ENCODE results near the gene OSTM1. TPM values are rescaled to one million over a fixed set of nuclear protein-coding genes. Genes with fewer than 3 reads are reported as not detected.

Gene OSTM1, protein sequence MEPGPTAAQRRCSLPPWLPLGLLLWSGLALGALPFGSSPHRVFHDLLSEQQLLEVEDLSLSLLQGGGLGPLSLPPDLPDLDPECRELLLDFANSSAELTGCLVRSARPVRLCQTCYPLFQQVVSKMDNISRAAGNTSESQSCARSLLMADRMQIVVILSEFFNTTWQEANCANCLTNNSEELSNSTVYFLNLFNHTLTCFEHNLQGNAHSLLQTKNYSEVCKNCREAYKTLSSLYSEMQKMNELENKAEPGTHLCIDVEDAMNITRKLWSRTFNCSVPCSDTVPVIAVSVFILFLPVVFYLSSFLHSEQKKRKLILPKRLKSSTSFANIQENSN
- 17.8 to 25.9 TPM (median 24.3 TPM) in 5 replicates for total RNA-seq (2022; extraction: Qiagen RNA extraction)

DNA sequence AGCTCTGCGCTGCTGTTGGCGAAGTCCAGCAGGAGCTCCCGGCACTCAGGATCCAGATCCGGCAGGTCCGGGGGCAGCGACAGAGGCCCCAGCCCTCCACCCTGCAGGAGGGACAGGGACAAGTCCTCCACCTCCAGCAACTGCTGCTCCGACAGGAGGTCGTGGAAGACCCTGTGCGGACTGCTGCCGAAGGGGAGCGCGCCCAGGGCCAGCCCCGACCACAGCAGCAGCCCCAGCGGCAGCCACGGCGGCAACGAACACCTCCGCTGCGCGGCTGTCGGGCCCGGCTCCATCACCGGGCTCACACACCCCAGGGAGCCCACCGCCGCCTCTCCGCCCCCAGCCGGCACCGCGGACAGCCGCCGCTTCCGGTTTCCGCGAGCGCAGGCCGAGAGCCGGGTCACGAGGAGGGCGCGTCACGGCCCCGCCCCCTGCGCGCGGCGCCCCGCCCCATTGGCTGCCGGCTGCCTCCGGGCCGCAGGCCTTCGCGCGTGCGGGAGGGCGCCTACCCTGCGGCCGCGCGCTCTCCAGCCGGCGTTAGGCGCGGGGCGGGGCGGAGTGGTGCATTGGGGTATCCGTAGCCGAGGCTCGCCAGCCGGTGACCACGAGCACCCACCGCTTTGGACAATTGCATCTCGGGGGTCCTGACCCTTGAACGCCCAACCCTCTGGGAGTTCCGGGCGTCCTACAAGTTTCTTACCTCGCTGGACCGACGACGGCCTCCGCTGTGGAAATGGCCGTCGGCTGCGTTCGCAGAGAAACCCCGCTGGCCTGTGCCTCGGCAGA is at the start of gene OSTM1:
TSS of gene OSTM1 (minus strand) at position 383 of the 786 bp plus-strand sequence. CDS start at position 293, 90 bp downstream.

Other genes with a start within 250 kb of the OSTM1 start
- 17.9 to 23.1 TPM (median 22.8 TPM) in 5 replicates for gene SEC63, start 116.5 kb downstream of the OSTM1 start, total RNA-seq (2022; extraction: Qiagen RNA extraction)
- gene NR2E1, start 91.3 kb upstream of the OSTM1 start, total RNA-seq (2022; extraction: Qiagen RNA extraction): 0.03 to 0.22 TPM in 2 of 5 replicates, not detected in the others
- 82.5 to 116 TPM (median 106 TPM) in 5 replicates for gene SNX3, start 186.3 kb upstream of the OSTM1 start, total RNA-seq (2022; extraction: Qiagen RNA extraction)
- gene AFG1L, start 220.3 kb upstream of the OSTM1 start, total RNA-seq (2022; extraction: Qiagen RNA extraction): 1.6 to 2.3 TPM (median 2.0 TPM) in 5 replicates

Data from A549 treated with Hydrocortisone at 1 μM for 4 hours (cell line).